ENCODE data around the gene PRSS21. TPM values are rescaled to one million over a fixed set of nuclear protein-coding genes. Genes with fewer than 3 reads are reported as not detected.

Gene PRSS21
- total and polyA plus RNA-seq, 3 donors from 2014 or later, result 62.5 to 153 (median 130) TPM

DNA sequence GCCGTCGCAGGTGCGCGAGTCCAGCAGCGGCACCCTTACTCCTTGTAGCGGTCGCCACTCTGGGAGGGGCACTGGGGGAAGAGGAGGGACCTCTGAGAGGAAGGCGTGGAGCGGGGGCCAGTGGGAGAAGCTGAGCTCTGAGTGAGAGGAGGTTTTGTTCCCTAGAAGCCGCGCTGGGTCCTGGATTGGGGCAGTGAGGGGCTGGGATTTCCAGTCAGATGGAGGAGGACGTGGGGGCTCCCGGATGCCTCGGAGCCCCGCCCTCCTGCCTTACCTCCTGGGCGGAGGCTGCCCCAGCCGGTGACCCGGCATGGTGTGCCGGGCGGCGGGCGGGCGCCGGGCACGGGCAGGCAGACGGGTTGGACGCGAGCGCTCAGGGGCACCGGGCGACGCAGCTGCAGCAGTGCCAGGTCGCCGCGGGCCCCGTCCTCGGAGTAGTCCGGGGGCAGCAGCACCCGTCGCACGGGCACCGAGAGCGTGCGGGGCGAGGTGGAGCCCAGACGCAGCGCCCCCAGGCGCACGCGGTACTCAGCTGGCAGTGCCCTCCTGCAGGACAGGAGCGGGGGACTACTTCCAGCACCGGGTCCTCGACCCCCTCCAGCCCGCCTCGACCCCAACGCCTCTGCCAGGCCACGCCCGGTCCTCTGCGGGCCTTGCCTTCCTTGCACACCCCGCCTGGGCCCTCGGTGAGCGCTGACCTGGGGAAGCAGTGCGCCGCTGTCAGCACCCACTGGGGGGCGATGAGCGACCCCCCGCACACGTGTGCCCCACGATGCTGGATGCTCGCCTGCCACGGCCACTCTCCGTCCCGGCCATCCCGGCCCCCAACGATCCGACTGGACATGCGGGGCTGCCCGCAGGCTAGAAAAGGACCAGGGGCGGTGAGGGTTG lies 31.7 kb upstream of the PRSS21 start:
- H3K4me3 ChIP-seq, result peak overlapping the region in 1 of 2 donors; percentile 39

DNA sequence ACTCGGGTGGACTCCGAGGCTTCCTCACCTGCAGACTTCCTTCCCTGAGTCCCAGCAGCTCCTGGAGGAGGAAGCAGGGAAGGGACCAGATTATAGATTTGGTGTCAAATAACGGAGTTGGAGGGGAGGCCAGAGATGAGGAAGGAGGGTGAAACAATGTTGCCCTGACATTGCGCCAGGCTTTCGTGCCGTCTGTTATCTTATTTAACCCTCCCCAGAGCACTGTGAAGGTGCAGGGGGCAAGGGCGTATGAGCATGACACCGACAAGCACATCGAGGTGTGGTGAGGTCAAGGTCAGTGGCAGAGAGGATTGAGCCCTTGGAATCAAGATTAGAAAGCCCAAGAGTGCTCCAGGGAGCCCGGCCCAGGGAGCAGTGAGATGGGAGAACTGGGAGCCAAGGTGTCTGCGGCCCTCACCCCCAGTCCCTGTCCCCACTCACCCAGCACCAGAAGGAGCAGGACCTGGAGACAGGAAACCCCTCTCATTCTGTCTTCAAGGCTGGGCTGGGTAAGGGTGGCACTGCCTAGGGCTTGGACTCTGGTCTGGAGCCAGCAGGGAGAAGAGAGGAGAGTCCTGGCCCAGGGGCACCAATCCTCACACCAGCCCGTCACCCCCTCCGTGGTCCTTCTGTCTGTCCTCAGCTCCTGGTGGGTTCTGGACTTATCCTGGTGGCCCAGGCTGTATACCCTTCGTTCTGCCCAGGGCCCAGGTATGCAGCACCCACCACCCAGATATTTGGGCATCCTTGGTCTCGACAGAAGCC lies 30.8 kb upstream of the PRSS21 start:
- H3K9me3 ChIP-seq, result no peaks in the 10 kb centered on the region
- no peak for TF ChIP-seq POLR2A (IDR thresholded peaks at IDR 0.05)
- TF ChIP-seq, protein P1, sequence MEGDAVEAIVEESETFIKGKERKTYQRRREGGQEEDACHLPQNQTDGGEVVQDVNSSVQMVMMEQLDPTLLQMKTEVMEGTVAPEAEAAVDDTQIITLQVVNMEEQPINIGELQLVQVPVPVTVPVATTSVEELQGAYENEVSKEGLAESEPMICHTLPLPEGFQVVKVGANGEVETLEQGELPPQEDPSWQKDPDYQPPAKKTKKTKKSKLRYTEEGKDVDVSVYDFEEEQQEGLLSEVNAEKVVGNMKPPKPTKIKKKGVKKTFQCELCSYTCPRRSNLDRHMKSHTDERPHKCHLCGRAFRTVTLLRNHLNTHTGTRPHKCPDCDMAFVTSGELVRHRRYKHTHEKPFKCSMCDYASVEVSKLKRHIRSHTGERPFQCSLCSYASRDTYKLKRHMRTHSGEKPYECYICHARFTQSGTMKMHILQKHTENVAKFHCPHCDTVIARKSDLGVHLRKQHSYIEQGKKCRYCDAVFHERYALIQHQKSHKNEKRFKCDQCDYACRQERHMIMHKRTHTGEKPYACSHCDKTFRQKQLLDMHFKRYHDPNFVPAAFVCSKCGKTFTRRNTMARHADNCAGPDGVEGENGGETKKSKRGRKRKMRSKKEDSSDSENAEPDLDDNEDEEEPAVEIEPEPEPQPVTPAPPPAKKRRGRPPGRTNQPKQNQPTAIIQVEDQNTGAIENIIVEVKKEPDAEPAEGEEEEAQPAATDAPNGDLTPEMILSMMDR (IDR thresholded peaks at IDR 0.05), result no peak
- WGBS, 2 donors, result 30 to 38% methylated on average over 14 to 15 of the region's 15 CpGs
- no peaks in the 10 kb centered on the region for H3K27me3 ChIP-seq
- H3K4me3 ChIP-seq, result no peak overlapping the region
- intact Hi-C loops (cut with DNase I; ENCODE audit: low total_unique reads), result no loop called here
- H3K27ac ChIP-seq, result no peak overlapping the region
- H3K4me1 ChIP-seq, result peaks cover 13% of the 10 kb centered on the region
- DNase-seq, result no peak
- no peaks in the 10 kb centered on the region for H3K36me3 ChIP-seq (ENCODE audit: low read depth, missing control alignments)

More for the DNA sequence above, 31.7 kb upstream of the PRSS21 start:
- Histone ChIP-seq H3K9me3 (no peaks in the 10 kb centered on the region), H3K27ac (no peak overlapping the region), H3K27me3 (no peaks in the 10 kb centered on the region), H3K4me1 (peaks cover 13% of the 10 kb centered on the region), H3K36me3 (ENCODE audit: low read depth, missing control alignments) (no peaks in the 10 kb centered on the region)
- intact Hi-C loops (cut with DNase I; ENCODE audit: low total_unique reads), result no loop called here
- TF ChIP-seq, protein P1 (IDR thresholded peaks at IDR 0.05), result no peak
- TF ChIP-seq POLR2A (IDR thresholded peaks at IDR 0.05), result no peak
- WGBS, 2 donors, result 10 to 16% methylated on average over 17 to 42 of the region's 79 CpGs
- DNase-seq, result no peak

DNA sequence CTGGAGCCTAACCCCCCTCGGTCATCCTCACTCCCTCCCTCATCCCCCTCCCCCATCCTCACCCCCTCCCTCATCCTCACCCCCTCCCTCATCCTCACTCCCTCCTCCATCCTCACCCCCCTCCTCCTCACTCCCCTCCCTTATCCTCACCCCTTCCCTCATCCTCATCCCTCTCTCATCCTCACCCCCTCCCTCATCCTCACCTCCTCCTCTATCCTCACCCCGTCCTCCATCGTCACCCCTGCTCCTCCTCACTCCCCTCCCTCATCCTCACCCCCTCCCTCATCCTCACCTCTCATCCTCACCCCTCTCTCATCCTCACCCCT lies 30.2 kb upstream of the PRSS21 start:
- Histone ChIP-seq H3K27ac (no peak overlapping the region), H3K36me3 (ENCODE audit: low read depth, missing control alignments) (no peaks in the 10 kb centered on the region), H3K9me3 (no peaks in the 10 kb centered on the region), H3K27me3 (no peaks in the 10 kb centered on the region), H3K4me3 (no peak overlapping the region), H3K4me1 (peaks cover 13% of the 10 kb centered on the region)
- WGBS, 2 donors, result 54 to 68% methylated on average over 3 of the region's 3 CpGs
- TF ChIP-seq POLR2A (IDR thresholded peaks at IDR 0.05), result no peak
- TF ChIP-seq, protein P1 (IDR thresholded peaks at IDR 0.05), result no peak
- intact Hi-C loops (cut with DNase I; ENCODE audit: low total_unique reads), result no loop called here
- DNase-seq, result no peak

DNA sequence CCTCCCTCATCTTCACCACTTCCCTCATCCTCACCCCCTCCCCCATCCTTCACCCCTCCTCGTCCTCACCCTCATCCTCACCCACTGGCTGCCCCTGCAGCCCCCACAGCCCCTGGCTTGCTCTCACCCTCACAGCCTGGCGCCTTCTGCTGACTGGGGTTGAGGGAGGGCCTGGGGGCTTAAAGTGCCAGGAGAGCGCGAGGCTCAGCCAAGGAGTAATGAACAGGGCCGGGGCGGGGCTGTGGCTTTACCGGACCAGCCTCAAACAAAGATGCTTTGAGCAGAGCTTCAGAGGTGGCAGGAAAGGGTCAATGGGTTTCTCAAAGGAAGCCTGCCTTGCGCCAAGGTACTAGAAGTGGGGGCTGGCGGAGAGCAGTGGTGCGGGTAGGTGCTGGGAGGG lies 29.6 kb upstream of the PRSS21 start, which contains the start of gene PRSS33:
PRSS33 (minus strand) TSS at position 155 of the 400 bp plus-strand sequence. CDS start 1,013 bp downstream, outside the sequence.
- no peaks in the 10 kb centered on the region for H3K36me3 ChIP-seq (ENCODE audit: low read depth, missing control alignments)
- H3K4me3 ChIP-seq, result no peak within 1 kb of the TSS
- H3K9me3 ChIP-seq, result no peaks in the 10 kb centered on the region
- 44 to 53% methylated on average over 10 of the region's 10 CpGs for WGBS, 2 donors
- peaks cover 13% of the 10 kb centered on the region for H3K4me1 ChIP-seq
- no peaks in the 10 kb centered on the region for H3K27me3 ChIP-seq
- no peak within 1 kb of the TSS for H3K27ac ChIP-seq
- TF ChIP-seq, protein P1 (IDR thresholded peaks at IDR 0.05), result no peak
- no peak for TF ChIP-seq POLR2A (IDR thresholded peaks at IDR 0.05)
- intact Hi-C loops (cut with DNase I; ENCODE audit: low total_unique reads), result no loop called here
- no peak for DNase-seq
